ENCODE measurements around the gene ANTXR1.

DNA sequence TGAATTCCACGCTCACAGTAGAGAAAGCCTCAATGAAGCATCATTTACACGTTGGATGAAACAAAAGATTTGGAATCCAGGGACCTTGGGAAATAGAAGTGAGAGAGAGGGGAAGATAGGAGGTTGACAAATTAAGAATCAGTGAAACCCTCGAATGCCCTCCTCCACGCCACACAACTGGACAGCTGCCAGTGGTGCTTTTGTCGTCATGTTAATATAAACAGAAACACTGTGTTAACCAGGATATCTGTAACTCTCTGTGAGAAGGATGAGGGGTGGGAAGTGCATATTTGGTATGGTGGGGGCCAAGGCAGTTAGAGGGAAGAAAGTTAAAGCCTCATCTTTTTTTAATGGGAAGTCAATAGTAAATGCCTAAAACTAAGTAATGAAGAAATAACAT is 265.4 kb downstream of the ANTXR1 start:
- TF ChIP-seq POLR2AphosphoS5 (IDR thresholded peaks at IDR 0.05), result no peak
- TF ChIP-seq, protein P1, sequence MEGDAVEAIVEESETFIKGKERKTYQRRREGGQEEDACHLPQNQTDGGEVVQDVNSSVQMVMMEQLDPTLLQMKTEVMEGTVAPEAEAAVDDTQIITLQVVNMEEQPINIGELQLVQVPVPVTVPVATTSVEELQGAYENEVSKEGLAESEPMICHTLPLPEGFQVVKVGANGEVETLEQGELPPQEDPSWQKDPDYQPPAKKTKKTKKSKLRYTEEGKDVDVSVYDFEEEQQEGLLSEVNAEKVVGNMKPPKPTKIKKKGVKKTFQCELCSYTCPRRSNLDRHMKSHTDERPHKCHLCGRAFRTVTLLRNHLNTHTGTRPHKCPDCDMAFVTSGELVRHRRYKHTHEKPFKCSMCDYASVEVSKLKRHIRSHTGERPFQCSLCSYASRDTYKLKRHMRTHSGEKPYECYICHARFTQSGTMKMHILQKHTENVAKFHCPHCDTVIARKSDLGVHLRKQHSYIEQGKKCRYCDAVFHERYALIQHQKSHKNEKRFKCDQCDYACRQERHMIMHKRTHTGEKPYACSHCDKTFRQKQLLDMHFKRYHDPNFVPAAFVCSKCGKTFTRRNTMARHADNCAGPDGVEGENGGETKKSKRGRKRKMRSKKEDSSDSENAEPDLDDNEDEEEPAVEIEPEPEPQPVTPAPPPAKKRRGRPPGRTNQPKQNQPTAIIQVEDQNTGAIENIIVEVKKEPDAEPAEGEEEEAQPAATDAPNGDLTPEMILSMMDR (IDR thresholded peaks at IDR 0.05), result no peak

Data from gastroesophageal sphincter (tissue), 3 donors.